Astrocyte (in vitro differentiated cells and primary cell): ENCODE measurements around the gene CBFB.

Experiments
- EZH2 ChIP-seq: IDR thresholded peaks from 2 replicates; pipeline ENCODE4 v1.6.1; 2012; ENCODE audit warnings: mild to moderate bottlenecking, low read length, inconsistent platforms; ENCODE audit not compliant: insufficient read depth
- TF ChIP-seq, protein P1 (sequence below): IDR thresholded peaks from 2 replicates; pipeline ENCODE4 v1.5.1; 2011; ENCODE audit warnings: low read depth, mild to moderate bottlenecking, inconsistent platforms, low read length, moderate library complexity; ENCODE audit not compliant: insufficient read depth

- TF ChIP-seq, protein P1, sequence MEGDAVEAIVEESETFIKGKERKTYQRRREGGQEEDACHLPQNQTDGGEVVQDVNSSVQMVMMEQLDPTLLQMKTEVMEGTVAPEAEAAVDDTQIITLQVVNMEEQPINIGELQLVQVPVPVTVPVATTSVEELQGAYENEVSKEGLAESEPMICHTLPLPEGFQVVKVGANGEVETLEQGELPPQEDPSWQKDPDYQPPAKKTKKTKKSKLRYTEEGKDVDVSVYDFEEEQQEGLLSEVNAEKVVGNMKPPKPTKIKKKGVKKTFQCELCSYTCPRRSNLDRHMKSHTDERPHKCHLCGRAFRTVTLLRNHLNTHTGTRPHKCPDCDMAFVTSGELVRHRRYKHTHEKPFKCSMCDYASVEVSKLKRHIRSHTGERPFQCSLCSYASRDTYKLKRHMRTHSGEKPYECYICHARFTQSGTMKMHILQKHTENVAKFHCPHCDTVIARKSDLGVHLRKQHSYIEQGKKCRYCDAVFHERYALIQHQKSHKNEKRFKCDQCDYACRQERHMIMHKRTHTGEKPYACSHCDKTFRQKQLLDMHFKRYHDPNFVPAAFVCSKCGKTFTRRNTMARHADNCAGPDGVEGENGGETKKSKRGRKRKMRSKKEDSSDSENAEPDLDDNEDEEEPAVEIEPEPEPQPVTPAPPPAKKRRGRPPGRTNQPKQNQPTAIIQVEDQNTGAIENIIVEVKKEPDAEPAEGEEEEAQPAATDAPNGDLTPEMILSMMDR = no peak
- no peak for TF ChIP-seq EZH2
These were observed 17.7 kb upstream of the CBFB start for GRCh38 chr16:67011274-67011673.
